ENCODE data around the gene ALDH4A1. TPM values are rescaled to one million over a fixed set of nuclear protein-coding genes. Genes with fewer than 3 reads are reported as not detected.

Gene ALDH4A1
- total and polyA plus RNA-seq, 2 experiments from 2014 or later, result 11.3 to 33.8 TPM

GRCh38 chr1:18948913-18949685 is 46.7 kb upstream of the ALDH4A1 start (continued):
- TF ChIP-seq ZNF462 (CRISPR knock-in tag; IDR thresholded peaks at IDR 0.05) (no peak), EZH2 (IDR thresholded peaks at IDR 0.05; ENCODE audit: low read depth, unreplicated experiment) (no peak)

- H4K20me1 ChIP-seq (replicated peaks; ENCODE audit: insufficient read depth), result peaks cover 8% of the 10 kb centered on the region; the same call in 1 of the 2 replicates
- peaks cover 3% of the 10 kb centered on the region; the same call in 2 of the 3 replicates for H3K9me3 Mint-ChIP-seq
- peaks cover 21% of the 10 kb centered on the region for H3K27me3 Mint-ChIP-seq (ENCODE audit: insufficient read depth, low read depth, poor library complexity)
- no peak overlapping the region for H2AFZ ChIP-seq
- H3K4me3 Mint-ChIP-seq, result no peak overlapping the region; the same call in 2 of the 3 replicates
- H3K27me3 ChIP-seq (ENCODE audit: insufficient read depth), result no peaks in the 10 kb centered on the region
- no peaks in the 10 kb centered on the region for H3F3A ChIP-seq (replicated peaks; ENCODE audit: low read depth)
- peaks cover 30% of the 10 kb centered on the region for H3K4me1 ChIP-seq (ENCODE audit: insufficient read depth)
- no peak overlapping the region for H3K4me2 ChIP-seq
- peaks cover 38% of the 10 kb centered on the region for H3K4me1 Mint-ChIP-seq
- H3K27ac ChIP-seq (ENCODE audit: low read depth), result no peak overlapping the region
- DNase-seq (ENCODE audit: low spot score) (no peak), ATAC-seq (no peak)
- H3K79me2 ChIP-seq (replicated peaks; ENCODE audit: insufficient read depth), result no peaks in the 10 kb centered on the region; the same call in 1 of the 2 replicates
- no peaks in the 10 kb centered on the region for H3K9me2 ChIP-seq (ENCODE audit: insufficient read depth)
- no peak overlapping the region for H3K4me3 ChIP-seq
- peak overlapping the region; percentile 94; the same call in 1 of the 2 replicates for H3K27ac Mint-ChIP-seq
- no peaks in the 10 kb centered on the region; the same call in 2 of the 3 replicates for H3K36me3 Mint-ChIP-seq (ENCODE audit: low read depth)
- no peaks in the 10 kb centered on the region for H3K36me3 ChIP-seq (ENCODE audit: insufficient read depth)
- no peak for TF ChIP-seq REST (IDR thresholded peaks at IDR 0.05; ENCODE audit: unreplicated experiment)
- no peak for TF ChIP-seq ZNF331 (CRISPR knock-in tag; IDR thresholded peaks at IDR 0.05; ENCODE audit: low read depth)
Measured at GRCh38 chr1:18948048-18948912, 45.9 kb upstream of the ALDH4A1 start.
